GM18951 (cell line): ENCODE measurements around the gene PGBD2.
"Not testable (repeated sequence)": the region's sequence is repeated elsewhere in the genome, so short reads cannot be mapped to it uniquely, and the experiment has no call there.

Experiments used
- POLR2A ChIP-seq: IDR thresholded peaks from 4 replicates; pipeline ENCODE4 v1.6.1; 2011; ENCODE audit warnings: mild to moderate bottlenecking; ENCODE audit not compliant: insufficient read length, insufficient read depth; ENCODE audit errors: extremely low read depth
- in situ Hi-C: fragments of 300-500 bp; cut with MboI; formaldehyde crosslinking; loops from one replicate; pipeline ENCODE4 v1.12.0; 2022; ENCODE audit warnings: low sequenced_read_pairs, mixed read lengths, inconsistent platforms; ENCODE audit not compliant: unreplicated experiment

Gene PGBD2

DNA sequence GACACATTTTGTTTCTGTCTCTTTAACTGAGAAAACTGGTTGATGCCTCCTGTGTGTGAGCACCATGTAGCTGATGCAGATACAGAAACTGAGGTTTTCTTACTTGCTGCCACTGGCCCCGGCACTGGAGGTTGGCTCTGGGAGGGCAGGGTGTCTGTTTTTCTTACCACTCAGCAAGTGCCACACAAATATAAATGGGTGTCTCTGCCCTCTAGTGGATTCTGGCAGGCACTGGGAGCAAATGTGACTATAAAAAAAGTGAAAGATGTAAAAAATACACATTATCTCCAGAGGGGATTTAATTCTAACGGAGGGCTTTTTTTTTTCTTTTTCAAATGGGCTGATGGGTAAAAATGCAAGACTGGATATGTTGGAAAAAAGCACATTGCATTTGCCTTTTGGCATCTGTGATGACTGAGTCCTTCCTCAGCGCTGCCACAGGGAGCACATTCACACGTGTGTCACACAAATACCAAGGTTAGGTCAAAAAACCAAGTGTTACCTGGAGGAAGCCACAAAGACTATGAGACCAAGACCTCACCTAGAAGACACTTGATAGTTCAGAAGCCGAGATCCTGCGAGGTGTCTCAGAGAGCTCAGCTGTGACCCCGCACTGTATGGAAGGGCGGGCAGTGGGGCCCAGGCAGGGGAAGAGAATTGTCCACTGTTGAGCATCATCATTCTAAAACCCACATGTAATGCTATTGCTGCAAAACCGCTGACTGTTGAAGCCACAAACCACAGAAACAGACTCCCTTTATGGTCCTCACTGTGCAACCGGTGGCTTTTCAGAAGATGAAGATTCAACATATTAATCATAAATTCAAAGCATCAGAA lies 18.9 kb downstream of the PGBD2 start:
- TF ChIP-seq POLR2A = no peak
- in situ Hi-C loops = no loop called here

DNA sequence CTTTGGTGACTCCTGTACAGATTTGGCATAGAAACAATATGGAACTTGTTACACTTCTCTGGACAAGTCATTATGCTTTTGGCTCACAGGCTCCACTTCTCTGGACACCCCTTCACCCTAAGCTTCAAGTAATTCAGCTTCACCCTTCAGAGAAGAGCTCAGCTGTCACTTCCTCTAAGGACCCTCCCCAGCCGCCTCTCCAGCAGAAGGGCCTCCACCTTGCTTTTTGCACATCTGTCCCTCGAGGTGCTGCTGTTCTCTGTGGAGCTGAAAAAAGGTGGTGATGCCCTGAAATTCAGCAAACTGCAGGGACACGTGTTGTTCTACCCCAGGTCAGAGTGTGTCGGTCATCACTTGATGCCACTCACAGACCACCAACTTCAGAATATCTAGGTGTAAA lies 19.8 kb downstream of the PGBD2 start:
- in situ Hi-C loops = not testable (repeated sequence)

DNA sequence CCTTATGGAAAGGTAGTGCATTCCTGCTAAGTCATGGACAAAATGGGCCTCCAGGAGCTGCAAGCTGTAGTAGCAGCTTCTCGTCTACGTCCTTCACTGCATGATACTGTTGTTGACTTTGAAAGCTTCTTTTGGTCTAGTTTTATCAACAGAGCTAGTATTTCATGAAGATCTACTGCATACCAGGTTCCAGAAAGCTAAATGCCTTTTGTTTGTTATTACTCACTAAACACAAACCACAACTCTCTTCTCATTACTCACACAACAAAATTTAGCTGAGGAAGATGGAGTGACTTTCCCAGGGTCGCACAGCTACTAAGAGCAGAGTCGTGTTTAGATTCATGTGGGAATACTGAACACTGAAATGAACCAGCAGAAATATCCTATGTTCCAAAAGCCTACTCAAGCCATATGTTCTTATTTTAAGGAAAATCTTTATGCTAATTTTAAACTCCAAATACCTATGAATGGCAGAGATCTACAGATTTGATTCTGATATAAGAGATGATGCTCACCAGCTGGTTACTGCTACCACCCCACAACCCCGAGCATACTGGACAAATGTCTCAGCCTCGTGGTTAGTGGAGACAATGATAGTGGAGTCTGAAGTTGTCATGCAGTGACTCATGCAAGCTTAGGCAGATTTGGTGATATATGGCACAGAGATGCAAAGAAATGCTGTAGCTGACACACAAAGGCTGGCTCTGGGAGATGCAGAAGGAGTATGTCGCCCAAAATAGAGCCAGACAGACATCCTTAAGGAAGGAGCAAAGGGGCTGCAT lies 20.6 kb downstream of the PGBD2 start:
- in situ Hi-C loops = no loop called here
- no peak for TF ChIP-seq POLR2A

DNA sequence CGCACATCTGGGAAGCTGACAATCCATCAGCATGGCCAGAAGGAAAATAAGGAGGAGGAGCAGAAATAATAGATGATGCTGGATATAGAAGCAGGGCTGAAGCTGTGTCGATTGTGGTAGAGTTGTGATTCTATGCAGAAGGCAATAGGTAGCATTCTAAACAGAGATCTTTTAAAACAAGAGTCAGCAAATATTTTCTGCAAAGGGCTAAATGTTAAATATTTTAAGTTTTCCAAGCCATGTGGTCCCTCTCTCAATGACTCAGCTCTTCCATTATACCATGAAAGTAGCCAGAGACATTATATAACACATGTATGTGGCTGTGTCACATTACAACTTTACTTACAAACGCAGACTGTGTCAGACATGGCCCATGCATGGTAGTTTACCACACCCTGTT lies 21.2 kb downstream of the PGBD2 start:
- in situ Hi-C loops = not testable (repeated sequence)

DNA sequence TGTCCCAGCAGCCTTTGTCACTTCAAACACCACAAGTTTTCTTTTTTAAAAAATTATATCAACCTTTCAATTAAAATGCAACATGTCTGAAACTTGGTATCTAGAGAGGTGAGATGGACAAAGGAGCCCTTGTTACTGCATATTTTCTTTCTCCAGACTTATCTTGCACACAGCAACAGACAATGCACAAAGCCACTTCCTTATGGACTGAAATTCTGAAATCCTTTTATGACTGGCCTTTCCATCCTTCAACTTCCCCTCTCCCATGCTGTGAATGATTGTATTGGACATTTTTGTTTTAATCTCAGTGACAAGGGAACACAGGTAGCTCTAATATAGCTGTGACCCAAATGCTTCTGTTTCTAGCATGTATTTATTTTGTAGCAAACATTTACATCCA lies 22.1 kb downstream of the PGBD2 start:
- in situ Hi-C loops = not testable (repeated sequence)

DNA sequence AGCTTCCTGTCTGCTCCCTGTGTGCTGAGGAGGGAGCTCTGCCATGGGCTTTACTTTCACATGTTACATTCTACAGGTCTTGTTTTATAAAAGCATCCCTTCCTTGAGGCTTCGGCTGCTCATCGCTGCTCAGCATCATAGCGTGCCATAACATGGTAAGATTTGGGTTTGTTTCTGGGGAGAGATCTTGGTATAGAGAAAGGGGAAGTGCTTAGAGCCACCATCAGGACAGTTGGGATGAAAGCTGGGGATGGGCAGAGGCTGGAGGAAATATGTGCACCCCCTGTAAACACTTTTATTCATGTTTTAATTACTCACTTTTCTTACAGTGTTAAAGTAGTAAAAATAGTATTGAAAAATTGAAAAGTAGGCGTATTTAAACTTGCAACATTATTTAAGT lies 24.0 kb downstream of the PGBD2 start:
- in situ Hi-C loops = not testable (repeated sequence)

DNA sequence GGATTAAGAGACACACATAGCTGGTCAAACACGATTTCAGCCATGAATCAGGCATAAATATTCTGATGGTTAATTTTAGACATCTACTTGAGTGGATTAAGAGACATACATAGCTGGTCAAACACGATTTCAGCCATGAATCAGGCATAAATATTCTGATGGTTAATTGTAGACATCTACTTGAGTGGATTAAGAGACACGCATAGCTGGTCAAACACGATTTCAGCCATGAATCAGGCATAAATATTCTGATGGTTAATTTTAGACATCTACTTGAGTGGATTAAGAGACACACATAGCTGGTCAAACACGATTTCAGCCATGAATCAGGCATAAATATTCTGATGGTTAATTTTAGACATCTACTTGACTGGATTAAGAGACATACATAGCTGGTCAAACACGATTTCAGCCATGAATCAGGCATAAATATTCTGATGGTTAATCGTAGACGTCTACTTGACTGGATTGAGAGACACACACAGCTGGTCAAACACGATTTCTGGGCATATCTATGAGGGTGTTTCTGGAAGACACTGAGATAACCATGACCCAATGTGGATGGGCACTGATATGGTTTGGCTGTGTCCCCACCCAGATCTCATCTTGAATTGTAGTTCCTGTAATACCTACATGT lies 32.3 kb downstream of the PGBD2 start:
- in situ Hi-C loops = not testable (repeated sequence)

DNA sequence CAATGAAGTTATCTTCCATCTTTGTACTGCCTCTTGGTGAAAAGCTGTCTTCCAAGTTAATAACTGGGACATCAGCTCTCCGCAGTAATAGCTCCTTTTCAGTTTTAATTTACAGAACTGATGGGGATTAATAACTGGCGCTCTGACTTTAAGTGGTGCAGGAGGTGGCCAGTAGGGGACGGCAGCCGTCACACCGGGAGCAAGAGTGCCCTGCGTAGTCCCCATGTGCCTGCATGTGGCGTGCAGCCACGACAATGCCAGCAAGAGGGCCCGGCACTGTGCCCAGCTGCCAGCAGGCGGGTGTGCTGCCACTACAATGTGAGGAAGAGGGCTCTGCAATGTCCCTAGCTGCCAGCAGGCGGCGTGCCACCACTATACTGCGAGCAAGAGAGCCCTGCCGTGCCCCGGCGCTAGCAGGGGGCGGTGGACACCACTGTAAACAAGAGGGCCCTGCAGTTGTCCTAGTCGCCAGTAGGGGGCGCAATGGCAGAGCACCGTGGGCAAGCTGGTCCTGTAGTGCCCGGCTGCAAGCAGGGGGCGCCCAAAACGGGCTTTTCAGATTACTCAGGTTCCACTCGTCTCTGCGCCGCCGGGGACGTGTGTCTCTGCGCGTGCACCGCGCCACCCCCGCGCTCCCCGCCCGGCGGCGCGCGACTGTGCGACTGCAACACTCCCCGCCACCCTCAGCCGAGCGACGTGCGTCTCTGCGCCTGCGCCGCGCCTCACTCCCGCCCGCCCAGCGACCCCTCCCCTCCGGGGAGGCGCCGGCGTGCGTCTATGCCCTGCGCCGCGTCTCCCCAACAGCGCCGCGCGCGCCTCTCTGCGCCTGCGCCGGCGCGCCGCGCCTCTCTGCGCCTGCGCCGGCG lies 38.3 kb downstream of the PGBD2 start:
- in situ Hi-C loops = not testable (repeated sequence)

DNA sequence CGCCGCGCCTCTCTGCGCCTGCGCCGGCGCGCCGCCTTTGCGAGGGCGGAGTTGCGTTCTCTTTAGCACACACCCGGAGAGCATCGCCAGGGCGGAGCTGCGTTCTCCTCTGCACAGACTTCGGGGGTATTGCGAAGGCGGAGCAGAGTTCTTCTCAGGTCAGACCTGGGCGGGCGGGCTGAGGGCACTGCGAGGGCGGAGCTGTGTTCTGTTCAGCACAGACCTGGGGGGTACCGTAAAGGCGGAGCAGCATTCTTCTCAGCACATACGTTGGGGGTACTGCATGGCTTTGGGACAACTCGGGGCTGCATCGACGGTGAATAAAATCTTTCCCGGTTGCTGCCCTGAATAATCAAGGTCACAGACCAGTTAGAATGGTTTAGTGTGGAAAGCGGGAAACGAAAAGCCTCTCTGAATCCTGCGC lies 39.0 kb downstream of the PGBD2 start:
- in situ Hi-C loops = not testable (repeated sequence)

DNA sequence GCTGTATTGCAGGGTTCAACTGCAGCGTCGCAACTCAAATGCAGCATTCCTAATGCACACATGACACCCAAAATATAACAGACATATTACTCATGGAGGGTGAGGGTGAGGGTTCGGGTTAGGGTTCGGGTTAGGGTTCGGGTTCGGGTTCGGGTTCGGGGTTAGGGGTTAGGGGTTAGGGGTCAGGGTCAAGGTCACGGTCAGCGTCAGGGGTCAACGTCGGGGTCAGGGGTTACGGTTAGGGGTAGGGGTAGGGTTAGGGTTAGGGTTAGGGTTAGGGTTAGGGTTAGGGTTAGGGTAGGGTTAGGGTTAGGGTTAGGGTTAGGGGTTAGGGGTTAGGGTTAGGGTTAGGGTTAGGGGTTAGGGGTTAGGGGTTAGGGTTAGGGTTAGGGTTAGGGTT lies 39.4 kb downstream of the PGBD2 start:
- in situ Hi-C loops = not testable (repeated sequence)

DNA sequence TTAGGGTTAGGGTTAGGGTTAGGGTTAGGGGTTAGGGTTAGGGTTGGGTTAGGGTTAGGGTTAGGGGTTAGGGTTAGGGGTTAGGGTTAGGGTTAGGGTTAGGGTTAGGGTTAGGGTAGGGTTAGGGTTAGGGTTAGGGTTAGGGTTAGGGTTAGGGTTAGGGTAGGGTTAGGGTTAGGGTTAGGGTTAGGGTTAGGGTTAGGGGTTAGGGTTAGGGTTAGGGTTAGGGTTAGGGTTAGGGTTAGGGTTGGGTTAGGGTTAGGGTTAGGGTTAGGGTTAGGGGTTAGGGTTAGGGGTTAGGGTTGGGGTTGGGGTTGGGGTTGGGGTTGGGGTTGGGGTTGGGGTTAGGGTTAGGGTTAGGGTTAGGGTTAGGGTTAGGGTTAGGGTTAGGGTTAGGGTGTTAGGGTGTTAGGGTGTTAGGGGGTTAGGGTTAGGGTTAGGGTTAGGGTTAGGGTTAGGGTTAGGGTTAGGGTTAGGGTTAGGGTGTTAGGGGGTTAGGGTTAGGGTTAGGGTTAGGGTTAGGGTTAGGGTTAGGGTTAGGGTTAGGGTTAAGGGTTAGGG lies 39.9 kb downstream of the PGBD2 start:
- in situ Hi-C loops = not testable (repeated sequence)
